Calu3 (cell line): ENCODE results near the gene AGAP9. TPM values are rescaled to one million over a fixed set of nuclear protein-coding genes. Genes with fewer than 3 reads are reported as not detected.
"Not testable (repeated sequence)": the region's sequence is repeated elsewhere in the genome, so short reads cannot be mapped to it uniquely, and the experiment has no call there.

Experiments used
- BruUV-seq: library from RNA; stranded (reverse); fragments of 400-500 nt; replicated peaks from 2 replicates; lab custom pipeline; 2021; lab: Mats Ljungman, UMichigan
- CTCF ChIA-PET: fragments of 300-600 bp; sonication (Branson Sonifier 250); formaldehyde crosslinking; loops from one replicate; lab custom pipeline; 2022; ENCODE audit warnings: antibody characterized with exemption; lab: Charles Lee
- DNase-seq: peaks from one replicate; pipeline ENCODE4 v3.0.0; 2022
- H3K27ac Mint-ChIP-seq: one replicate; pipeline ENCODE4 v1.8.0; 2022; ENCODE audit warnings: mixed read lengths; ENCODE audit not compliant: unreplicated experiment
- H3K27me3 Mint-ChIP-seq: one replicate; pipeline ENCODE4 v1.8.0; 2022; ENCODE audit warnings: mixed read lengths; ENCODE audit not compliant: unreplicated experiment
- H3K36me3 Mint-ChIP-seq: one replicate; pipeline ENCODE4 v1.8.0; 2022; ENCODE audit warnings: mild to moderate bottlenecking, moderate library complexity, mixed read lengths; ENCODE audit not compliant: insufficient read depth, unreplicated experiment
- H3K4me1 Mint-ChIP-seq: one replicate; pipeline ENCODE4 v1.8.0; 2022; ENCODE audit warnings: mild to moderate bottlenecking, low read depth, mixed read lengths; ENCODE audit not compliant: unreplicated experiment
- H3K4me3 Mint-ChIP-seq: one replicate; pipeline ENCODE4 v1.8.0; 2022; ENCODE audit warnings: mild to moderate bottlenecking, low read depth, moderate library complexity, mixed read lengths; ENCODE audit not compliant: unreplicated experiment
- H3K9me3 Mint-ChIP-seq: one replicate; pipeline ENCODE4 v1.8.0; 2022; ENCODE audit warnings: low read depth, mixed read lengths; ENCODE audit not compliant: unreplicated experiment
- intact Hi-C: fragments of 100-400 bp; cut with micrococcal nuclease; formaldehyde crosslinking; loops from one replicate; pipeline ENCODE4 v1.10.0; 2022; ENCODE audit not compliant: unreplicated experiment
- total RNA-seq: library from RNA; stranded (reverse); gene quantifications from 2 replicates; pipeline ENCODE4 v1.2.3, GENCODE V29; 2022

AGAP9 gene
- total RNA-seq, 1 experiment from 2014 or later: 17.6 TPM

DNA sequence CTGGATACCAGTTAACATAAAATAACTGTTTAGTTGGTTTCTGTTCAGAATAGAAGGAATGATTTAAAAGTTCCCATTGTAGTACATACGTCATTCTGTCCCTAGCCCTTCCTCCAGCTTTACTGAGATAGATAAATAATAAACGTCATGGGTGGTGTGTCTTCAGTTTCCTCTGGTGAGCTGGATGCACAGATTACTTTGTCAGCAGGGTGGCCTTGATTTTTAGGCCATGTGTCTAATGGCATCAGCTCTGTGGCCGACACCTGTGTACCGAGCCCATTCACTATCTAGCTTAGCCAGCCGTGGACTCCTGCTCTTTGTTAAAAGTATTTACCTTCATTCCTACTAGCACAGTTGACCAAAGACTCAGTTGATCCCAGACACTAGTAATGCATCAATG, 34.7 kb upstream of the AGAP9 start:
- BruUV-seq, H3K36me3 Mint-ChIP-seq, DNase-seq, H3K4me3 Mint-ChIP-seq, H3K9me3 Mint-ChIP-seq, intact Hi-C loops, H3K27me3 Mint-ChIP-seq: not testable (repeated sequence)
- H3K4me1 Mint-ChIP-seq: peaks cover 36% of the 10 kb centered on the region
- H3K27ac Mint-ChIP-seq: peak overlapping the region; percentile 91
- CTCF ChIA-PET: interaction anchor here (0.6 kb wide), 1 partner anchor 204 kb away, joined by 3 read pairs; no protein-coding TSS in a partner anchor

GRCh38 chr10:47557616-47558015, 34.2 kb upstream of the AGAP9 start:
- BruUV-seq, intact Hi-C loops, H3K9me3 Mint-ChIP-seq, H3K4me3 Mint-ChIP-seq, DNase-seq, H3K27me3 Mint-ChIP-seq, H3K36me3 Mint-ChIP-seq: not testable (repeated sequence)
- Mint-ChIP-seq H3K27ac (peak overlapping the region; percentile 91), H3K4me1 (peaks cover 36% of the 10 kb centered on the region)
- CTCF ChIA-PET: interaction anchor here (0.6 kb wide), 1 partner anchor 204 kb away, joined by 3 read pairs; no protein-coding TSS in a partner anchor

- CTCF ChIA-PET, H3K4me3 Mint-ChIP-seq, BruUV-seq, H3K9me3 Mint-ChIP-seq, intact Hi-C loops, DNase-seq, H3K27me3 Mint-ChIP-seq: not testable (repeated sequence)
- peak overlapping the region; percentile 36 for H3K27ac Mint-ChIP-seq
- H3K36me3 Mint-ChIP-seq: peaks cover 11% of the 10 kb centered on the region
- peaks cover 36% of the 10 kb centered on the region for H3K4me1 Mint-ChIP-seq
Observed at GRCh38 chr10:47555334-47555733, 31.9 kb upstream of the AGAP9 start.

GRCh38 chr10:47554552-47554951, 31.1 kb upstream of the AGAP9 start:
- H3K36me3 Mint-ChIP-seq: peaks cover 11% of the 10 kb centered on the region
- H3K9me3 Mint-ChIP-seq, CTCF ChIA-PET, intact Hi-C loops, H3K4me3 Mint-ChIP-seq, BruUV-seq, H3K27me3 Mint-ChIP-seq, DNase-seq, H3K27ac Mint-ChIP-seq: not testable (repeated sequence)
- H3K4me1 Mint-ChIP-seq: peaks cover 30% of the 10 kb centered on the region

GRCh38 chr10:47553860-47554247, 30.4 kb upstream of the AGAP9 start:
- peak overlapping the region; percentile 92 for H3K4me3 Mint-ChIP-seq
- peaks cover 11% of the 10 kb centered on the region for H3K36me3 Mint-ChIP-seq
- CTCF ChIA-PET, H3K27ac Mint-ChIP-seq, intact Hi-C loops, DNase-seq, BruUV-seq, H3K27me3 Mint-ChIP-seq, H3K9me3 Mint-ChIP-seq: not testable (repeated sequence)
- H3K4me1 Mint-ChIP-seq: peaks cover 24% of the 10 kb centered on the region

DNA sequence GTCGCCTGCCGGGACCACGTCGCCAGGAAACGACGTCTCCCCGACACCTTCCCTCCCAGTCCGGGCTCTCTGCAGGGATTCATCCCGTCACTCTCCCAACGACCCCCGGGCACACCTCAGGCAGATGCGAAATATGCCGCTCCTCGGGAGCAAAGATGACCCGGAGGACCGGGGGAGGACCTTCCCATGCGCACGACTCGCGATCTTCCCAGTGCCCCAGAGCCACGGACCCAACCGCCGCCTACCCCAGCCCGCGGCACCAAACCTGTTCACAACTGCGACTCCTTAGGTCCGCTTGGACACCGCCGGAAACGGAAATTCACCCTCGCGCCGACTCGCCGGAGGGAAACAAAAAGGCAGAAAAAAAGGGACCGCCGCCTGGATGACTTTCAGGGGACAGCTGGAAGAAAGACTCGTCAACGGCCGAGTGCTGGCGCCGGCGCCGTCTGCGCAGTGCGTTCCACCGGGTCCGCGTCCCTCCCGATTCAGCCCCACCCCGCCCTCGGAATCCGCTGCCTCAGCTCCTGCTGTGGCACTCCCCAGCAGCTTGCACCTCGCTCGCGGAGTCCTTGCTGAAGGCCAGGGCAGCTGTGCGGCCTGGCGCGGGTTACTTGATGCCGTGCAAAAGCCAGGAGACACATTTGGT, 29.9 kb upstream of the AGAP9 start:
- TSS peak; percentile 85 for BruUV-seq
- H3K9me3 Mint-ChIP-seq, CTCF ChIA-PET, intact Hi-C loops, H3K27me3 Mint-ChIP-seq: not testable (repeated sequence)
- peak overlapping the region; percentile 81 for H3K27ac Mint-ChIP-seq
- peaks cover 19% of the 10 kb centered on the region for H3K4me1 Mint-ChIP-seq
- H3K36me3 Mint-ChIP-seq: peaks cover 11% of the 10 kb centered on the region
- peak; percentile 92 for DNase-seq
- H3K4me3 Mint-ChIP-seq: peak overlapping the region; percentile 92

DNA sequence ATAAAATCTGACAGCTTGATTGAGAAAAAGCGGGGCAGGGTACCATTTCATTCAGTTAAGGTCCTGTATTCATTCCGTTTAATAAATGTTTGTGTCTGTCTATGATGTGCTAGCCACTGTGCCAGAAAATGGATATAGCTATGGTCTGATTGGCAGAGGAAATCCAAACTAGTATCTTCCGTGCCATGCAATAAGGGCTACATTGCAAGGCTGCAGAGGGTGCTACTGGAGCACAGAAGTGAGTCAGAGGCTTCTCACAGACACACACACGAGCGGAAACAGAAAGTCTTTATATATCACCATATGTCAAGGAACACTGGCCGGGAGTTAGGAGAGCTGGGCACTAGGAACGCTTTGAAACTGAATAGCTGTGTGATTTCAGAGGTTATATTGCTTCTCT, 29.3 kb upstream of the AGAP9 start:
- BruUV-seq, H3K9me3 Mint-ChIP-seq, CTCF ChIA-PET, intact Hi-C loops, H3K27ac Mint-ChIP-seq, H3K27me3 Mint-ChIP-seq: not testable (repeated sequence)
- H3K4me3 Mint-ChIP-seq: peak overlapping the region; percentile 92
- H3K4me1 Mint-ChIP-seq: peaks cover 13% of the 10 kb centered on the region
- peak; percentile 32 for DNase-seq
- peaks cover 11% of the 10 kb centered on the region for H3K36me3 Mint-ChIP-seq

DNA sequence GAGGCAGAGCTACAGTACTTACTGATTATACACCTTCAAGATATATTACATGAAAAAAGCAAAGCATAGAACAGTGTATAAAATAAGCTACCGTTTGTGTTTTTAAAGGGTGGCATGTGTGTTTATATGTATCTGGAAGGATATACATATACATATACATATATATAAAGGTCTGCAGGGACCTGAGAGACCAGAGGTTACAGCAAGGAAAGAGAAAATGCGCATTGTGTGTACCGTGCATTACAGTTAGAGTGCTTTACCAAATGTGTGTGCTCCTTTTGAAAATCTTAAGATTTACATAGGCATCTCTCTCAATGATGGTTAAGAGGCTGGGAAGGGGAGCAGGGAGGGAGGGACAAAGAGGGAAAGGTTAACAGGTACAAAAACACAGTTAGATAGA, 23.8 kb upstream of the AGAP9 start:
- intact Hi-C loops, H3K27me3 Mint-ChIP-seq, H3K4me1 Mint-ChIP-seq, CTCF ChIA-PET, H3K36me3 Mint-ChIP-seq, BruUV-seq, H3K9me3 Mint-ChIP-seq, H3K4me3 Mint-ChIP-seq, DNase-seq, H3K27ac Mint-ChIP-seq: not testable (repeated sequence)

GRCh38 chr10:47536430-47536829, 13.0 kb upstream of the AGAP9 start:
- H3K4me1 Mint-ChIP-seq, H3K27me3 Mint-ChIP-seq, DNase-seq, H3K36me3 Mint-ChIP-seq, H3K4me3 Mint-ChIP-seq, H3K9me3 Mint-ChIP-seq, BruUV-seq, intact Hi-C loops, CTCF ChIA-PET, H3K27ac Mint-ChIP-seq: not testable (repeated sequence)

DNA sequence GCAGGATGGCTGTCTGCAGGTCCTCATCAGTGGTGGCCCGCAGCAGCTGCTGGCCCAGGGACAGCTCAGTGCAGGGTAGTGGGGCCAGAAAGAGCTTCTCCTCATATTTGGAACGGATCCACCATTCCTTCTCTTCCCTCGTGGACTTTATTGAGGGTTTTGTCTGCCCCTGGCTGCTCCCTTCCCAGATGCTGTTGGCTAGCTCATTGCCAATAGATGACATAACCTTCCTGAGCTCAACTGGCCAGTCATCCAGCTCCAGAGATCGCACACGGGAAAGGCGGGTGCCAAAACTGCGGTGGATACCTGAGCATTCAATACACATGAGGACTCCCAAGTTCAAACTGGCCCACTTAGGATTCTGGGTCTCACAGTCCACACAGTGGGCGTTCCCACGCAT, 21.1 kb downstream of the AGAP9 start:
- CTCF ChIA-PET, H3K9me3 Mint-ChIP-seq, H3K36me3 Mint-ChIP-seq, intact Hi-C loops, H3K4me3 Mint-ChIP-seq, H3K27me3 Mint-ChIP-seq, H3K4me1 Mint-ChIP-seq, H3K27ac Mint-ChIP-seq, DNase-seq, BruUV-seq: not testable (repeated sequence)
